Endodermal cell (in vitro differentiated cells): ENCODE results near the gene ZSWIM4. TPM values are rescaled to one million over a fixed set of nuclear protein-coding genes. Genes with fewer than 3 reads are reported as not detected.

Source experiments
- DNase-seq: peaks from one replicate; pipeline ENCODE4 v3.0.0-alpha.2; 2017
- H3K27ac ChIP-seq: 2 replicates; pipeline ENCODE4 v1.5.1; 2013; ENCODE audit warnings: mild to moderate bottlenecking, low read depth, low read length, moderate library complexity
- H3K27me3 ChIP-seq: 2 replicates; pipeline ENCODE4 v1.6.1; 2013; ENCODE audit warnings: mild to moderate bottlenecking, low read length, moderate library complexity; ENCODE audit not compliant: insufficient read depth, control insufficient read depth, poor library complexity, severe bottlenecking
- H3K36me3 ChIP-seq: 2 replicates; pipeline ENCODE4 v1.7.0; 2013; ENCODE audit warnings: mild to moderate bottlenecking, low read length, moderate library complexity; ENCODE audit not compliant: control insufficient read depth, insufficient read depth
- H3K4me1 ChIP-seq: one replicate; pipeline ENCODE4 v1.7.0; 2013; ENCODE audit warnings: low read length; ENCODE audit not compliant: control insufficient read depth, insufficient read depth
- H3K4me3 ChIP-seq: 2 replicates; pipeline ENCODE4 v1.5.1; 2013; ENCODE audit warnings: mild to moderate bottlenecking, low read length, moderate library complexity
- H3K9ac ChIP-seq: 2 replicates; pipeline ENCODE4 v1.6.1; 2013; ENCODE audit warnings: mild to moderate bottlenecking, low read length, moderate library complexity; ENCODE audit not compliant: poor library complexity, severe bottlenecking; ENCODE audit errors: extremely low read depth
- H3K9me3 ChIP-seq: 2 replicates; pipeline ENCODE4 v1.6.1; 2013; ENCODE audit warnings: mild to moderate bottlenecking, low read length, moderate library complexity; ENCODE audit not compliant: control insufficient read depth
- H3K27ac Mint-ChIP-seq: 2 replicates; pipeline ENCODE4 v1.8.0; 2020; ENCODE audit warnings: mixed read lengths
- H3K27me3 Mint-ChIP-seq: 2 replicates; pipeline ENCODE4 v1.8.0; 2021; ENCODE audit warnings: mild to moderate bottlenecking, mixed read lengths; ENCODE audit not compliant: insufficient read depth
- H3K36me3 Mint-ChIP-seq: 2 replicates; pipeline ENCODE4 v1.8.0; 2020; ENCODE audit warnings: low read depth, mixed read lengths
- H3K4me1 Mint-ChIP-seq: 2 replicates; pipeline ENCODE4 v1.8.0; 2020; ENCODE audit warnings: mixed read lengths
- H3K4me3 Mint-ChIP-seq: 2 replicates; pipeline ENCODE4 v1.8.0; 2020; ENCODE audit warnings: mild to moderate bottlenecking, moderate library complexity, mixed read lengths
- H3K9me3 Mint-ChIP-seq: 2 replicates; pipeline ENCODE4 v1.8.0; 2020; ENCODE audit warnings: mild to moderate bottlenecking, mixed read lengths
- CTCF ChIP-seq: fragments of 200-600 bp; sonication (generic); conservative IDR thresholded peaks from 2 replicates; pipeline ENCODE4 v1.5.0; 2021; ENCODE audit warnings: antibody characterized with exemption, mild to moderate bottlenecking
- WGBS, 2 experiments: methylation state at CpG; one replicate each; pipeline versions ENCODE4 v1.1.5 to v1.1.7; 2013; ENCODE audit warnings: missing lambda C conversion rate in 2 of 2, mixed read lengths in 1 of 2; ENCODE audit not compliant: insufficient coverage in 1 of 2, insufficient read length in 1 of 2; 5-methylcytosine and 5-hydroxymethylcytosine counted together
- total RNA-seq, 2 donors: library from RNA; stranded (reverse); fragmentation: NEBNext Ultra II Directional in 1 of 2; extraction: Animal tissue kit (Norgen Biotek cat#: 25700) in 1 of 2; gene quantifications; 2 replicates in 1 of 2; 3 replicates in 1 of 2; pipeline ENCODE4 v1.2.1, GENCODE V29; 2021

Gene ZSWIM4
- total RNA-seq, 2 donors from 2014 or later, result 30.0 to 41.9 TPM

- no peak for TF ChIP-seq CTCF
- Mint-ChIP-seq H3K9me3 (no peaks in the 10 kb centered on the region), H3K36me3 (peaks cover 64% of the 10 kb centered on the region), H3K27ac (no peak overlapping the region), H3K4me3 (no peak overlapping the region), H3K27me3 (no peaks in the 10 kb centered on the region), H3K4me1 (no peaks in the 10 kb centered on the region)
- no peak overlapping the region for H3K4me3 ChIP-seq
- H3K4me1 ChIP-seq, result no peaks in the 10 kb centered on the region
- 93 to 100% methylated on average over 3 to 10 of the region's 11 CpGs for WGBS, 2 experiments
- no peak overlapping the region for H3K27ac ChIP-seq
- H3K9me3 ChIP-seq, result no peaks in the 10 kb centered on the region
- no peak overlapping the region for H3K9ac ChIP-seq
- peaks cover 25% of the 10 kb centered on the region for H3K36me3 ChIP-seq
- no peak for DNase-seq
- H3K27me3 ChIP-seq, result no peaks in the 10 kb centered on the region
These were observed 24.0 kb downstream of the ZSWIM4 start for GRCh38 chr19:13819238-13819637.

- Histone ChIP-seq H3K27ac (no peak overlapping the region), H3K9ac (no peak overlapping the region), H3K9me3 (no peaks in the 10 kb centered on the region), H3K36me3 (peaks cover 24% of the 10 kb centered on the region), H3K27me3 (no peaks in the 10 kb centered on the region), H3K4me3 (no peak overlapping the region), H3K4me1 (no peaks in the 10 kb centered on the region)
- H3K36me3 Mint-ChIP-seq, result peaks cover 65% of the 10 kb centered on the region
- no peak for DNase-seq
- TF ChIP-seq CTCF, result no peak
- H3K27ac Mint-ChIP-seq, result no peak overlapping the region
- peaks cover 4% of the 10 kb centered on the region for H3K4me1 Mint-ChIP-seq
- no peaks in the 10 kb centered on the region for H3K9me3 Mint-ChIP-seq
- WGBS, 2 experiments, result 97 to 100% methylated on average over 2 of the region's 2 CpGs
- H3K4me3 Mint-ChIP-seq, result no peak overlapping the region
- no peaks in the 10 kb centered on the region for H3K27me3 Mint-ChIP-seq
These were observed 26.0 kb downstream of the ZSWIM4 start for GRCh38 chr19:13821292-13821691.

- Mint-ChIP-seq H3K9me3 (no peaks in the 10 kb centered on the region), H3K4me1 (peaks cover 8% of the 10 kb centered on the region), H3K27me3 (no peaks in the 10 kb centered on the region), H3K36me3 (peaks cover 62% of the 10 kb centered on the region), H3K27ac (no peak overlapping the region), H3K4me3 (no peak overlapping the region)
- H3K27me3 ChIP-seq, result no peaks in the 10 kb centered on the region
- no peaks in the 10 kb centered on the region for H3K9me3 ChIP-seq
- TF ChIP-seq CTCF, result no peak
- H3K9ac ChIP-seq, result no peak overlapping the region
- no peak overlapping the region for H3K4me3 ChIP-seq
- no peaks in the 10 kb centered on the region for H3K4me1 ChIP-seq
- no peak overlapping the region for H3K27ac ChIP-seq
- WGBS, 2 experiments, result 90 to 100% methylated on average over 6 to 8 of the region's 8 CpGs
- peaks cover 18% of the 10 kb centered on the region for H3K36me3 ChIP-seq
- DNase-seq, result no peak
These were observed 28.0 kb downstream of the ZSWIM4 start for GRCh38 chr19:13823256-13823655.
